Stimulated activated CD4-positive, alpha-beta T cell treated with anti-CD3 and anti-CD28 coated beads, Interleukin-4, amount 100 ng/mL, for 24 hours (primary cell): Measurements from ENCODE around the gene VAV1.
"Not testable (repeated sequence)": the region's sequence is repeated elsewhere in the genome, so short reads cannot be mapped to it uniquely, and the experiment has no call there.

Experiments
- DNase-seq: peaks from one replicate; pipeline ENCODE4 v3.0.0-alpha.2; 2020

Gene VAV1

GRCh38 chr19:6760606-6761005 lies 11.9 kb upstream of the VAV1 start:
- no peak for DNase-seq

- peak; percentile 42 for DNase-seq
These were observed 11.3 kb upstream of the VAV1 start for GRCh38 chr19:6761053-6761676.

- not testable (repeated sequence) for DNase-seq
These were observed 10.2 kb upstream of the VAV1 start for GRCh38 chr19:6762253-6762797.

GRCh38 chr19:6765738-6766356 lies 6.7 kb upstream of the VAV1 start:
- DNase-seq, result no peak

- DNase-seq, result peak; percentile 17
These were observed 6.0 kb upstream of the VAV1 start for GRCh38 chr19:6766357-6767080.

GRCh38 chr19:6767081-6767356 lies 5.5 kb upstream of the VAV1 start:
- no peak for DNase-seq

- DNase-seq, result peak; percentile 94
These were observed 4.9 kb upstream of the VAV1 start, which contains the start of gene SH2D3A for GRCh38 chr19:6767357-6768235. Gene SH2D3A, minus strand, starts transcription at chr19:6767435. Its CDS starts 3,687 bp downstream, at chr19:6763748.

- no peak for DNase-seq
These were observed 4.2 kb upstream of the VAV1 start for GRCh38 chr19:6768236-6768785.

- DNase-seq, result no peak
These were observed 3.4 kb upstream of the VAV1 start for GRCh38 chr19:6769006-6769619.

GRCh38 chr19:6771648-6772027 lies 870 bp upstream of the VAV1 start:
- not testable (repeated sequence) for DNase-seq

- DNase-seq, result no peak
These were observed 386 bp downstream of the VAV1 start for GRCh38 chr19:6772866-6773322.

- peak; percentile 75 for DNase-seq
These were observed 919 bp downstream of the VAV1 start for GRCh38 chr19:6773323-6773931.

GRCh38 chr19:6774821-6775707 lies 2.6 kb downstream of the VAV1 start:
- no peak for DNase-seq

GRCh38 chr19:6776045-6776444 lies 3.5 kb downstream of the VAV1 start:
- not testable (repeated sequence) for DNase-seq

- no peak for DNase-seq
These were observed 4.5 kb downstream of the VAV1 start for GRCh38 chr19:6776999-6777398.

GRCh38 chr19:6777434-6777833 lies 4.9 kb downstream of the VAV1 start:
- DNase-seq, result no peak

- no peak for DNase-seq
These were observed 5.9 kb downstream of the VAV1 start for GRCh38 chr19:6778386-6778785.

GRCh38 chr19:6779206-6779605 lies 6.7 kb downstream of the VAV1 start:
- no peak for DNase-seq

GRCh38 chr19:6787393-6787792 lies 14.9 kb downstream of the VAV1 start:
- no peak for DNase-seq

GRCh38 chr19:6788896-6789295 lies 16.4 kb downstream of the VAV1 start:
- DNase-seq, result no peak
